ENCODE measurements around the gene CTPS2. TPM values are rescaled to one million over a fixed set of nuclear protein-coding genes. Genes with fewer than 3 reads are reported as not detected.
"Not testable (repeated sequence)": the region's sequence is repeated elsewhere in the genome, so short reads cannot be mapped to it uniquely, and the experiment has no call there.

Gene CTPS2
- total RNA-seq, 2 donors from 2014 or later, result 17.7 to 18.9 TPM

GRCh38 chrX:16719334-16720084, 7.0 kb upstream of the CTPS2 start, which contains the start of gene SYAP1:
Gene SYAP1 (plus strand): TSS chrX:16719612. CDS start chrX:16719725, 113 bp downstream.
- no peaks in the 10 kb centered on the region for H3K9me3 ChIP-seq
- H3K27me3 ChIP-seq, result no peaks in the 10 kb centered on the region
- intact Hi-C loops (cut with DNase I), result loop anchor here (10.0 kb wide), 1 partner anchor 65 kb away; the partner anchor contains the start of gene TXLNG
- TF ChIP-seq, protein P1, sequence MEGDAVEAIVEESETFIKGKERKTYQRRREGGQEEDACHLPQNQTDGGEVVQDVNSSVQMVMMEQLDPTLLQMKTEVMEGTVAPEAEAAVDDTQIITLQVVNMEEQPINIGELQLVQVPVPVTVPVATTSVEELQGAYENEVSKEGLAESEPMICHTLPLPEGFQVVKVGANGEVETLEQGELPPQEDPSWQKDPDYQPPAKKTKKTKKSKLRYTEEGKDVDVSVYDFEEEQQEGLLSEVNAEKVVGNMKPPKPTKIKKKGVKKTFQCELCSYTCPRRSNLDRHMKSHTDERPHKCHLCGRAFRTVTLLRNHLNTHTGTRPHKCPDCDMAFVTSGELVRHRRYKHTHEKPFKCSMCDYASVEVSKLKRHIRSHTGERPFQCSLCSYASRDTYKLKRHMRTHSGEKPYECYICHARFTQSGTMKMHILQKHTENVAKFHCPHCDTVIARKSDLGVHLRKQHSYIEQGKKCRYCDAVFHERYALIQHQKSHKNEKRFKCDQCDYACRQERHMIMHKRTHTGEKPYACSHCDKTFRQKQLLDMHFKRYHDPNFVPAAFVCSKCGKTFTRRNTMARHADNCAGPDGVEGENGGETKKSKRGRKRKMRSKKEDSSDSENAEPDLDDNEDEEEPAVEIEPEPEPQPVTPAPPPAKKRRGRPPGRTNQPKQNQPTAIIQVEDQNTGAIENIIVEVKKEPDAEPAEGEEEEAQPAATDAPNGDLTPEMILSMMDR (IDR thresholded peaks at IDR 0.05), result no peak
- DNase-seq, result peak; percentile 99
- H3K36me3 ChIP-seq, result no peaks in the 10 kb centered on the region
- H3K4me3 ChIP-seq, result peak within 1 kb of the TSS; percentile 82
- H3K27ac ChIP-seq, result peak within 1 kb of the TSS; percentile 95
- no peaks in the 10 kb centered on the region for H3K4me1 ChIP-seq
- H3K9ac ChIP-seq (ENCODE audit: low read depth in 2 of 2, low read length in 2 of 2), result peak within 1 kb of the TSS; percentile 56 to 90

GRCh38 chrX:16718824-16719333, 6.4 kb upstream of the CTPS2 start:
- no peaks in the 10 kb centered on the region for H3K4me1 ChIP-seq
- H3K9me3 ChIP-seq, result no peaks in the 10 kb centered on the region
- peak overlapping the region; percentile 82 for H3K4me3 ChIP-seq
- peak overlapping the region; percentile 38 to 56 for H3K9ac ChIP-seq (ENCODE audit: low read depth in 2 of 2, low read length in 2 of 2)
- DNase-seq, result no peak
- peak overlapping the region; percentile 95 for H3K27ac ChIP-seq
- no peaks in the 10 kb centered on the region for H3K27me3 ChIP-seq
- intact Hi-C loops (cut with DNase I), result no loop called here
- no peaks in the 10 kb centered on the region for H3K36me3 ChIP-seq
- TF ChIP-seq, protein P1 (IDR thresholded peaks at IDR 0.05), result no peak

- H3K9me3 ChIP-seq; H3K27me3 ChIP-seq; H3K27ac ChIP-seq; DNase-seq; intact Hi-C loops (cut with DNase I); H3K36me3 ChIP-seq; H3K4me1 ChIP-seq; H3K4me3 ChIP-seq; H3K9ac ChIP-seq (ENCODE audit: low read depth in 2 of 2, low read length in 2 of 2): not testable (repeated sequence)
Observed at GRCh38 chrX:16716451-16716850, 4.0 kb upstream of the CTPS2 start.

DNA sequence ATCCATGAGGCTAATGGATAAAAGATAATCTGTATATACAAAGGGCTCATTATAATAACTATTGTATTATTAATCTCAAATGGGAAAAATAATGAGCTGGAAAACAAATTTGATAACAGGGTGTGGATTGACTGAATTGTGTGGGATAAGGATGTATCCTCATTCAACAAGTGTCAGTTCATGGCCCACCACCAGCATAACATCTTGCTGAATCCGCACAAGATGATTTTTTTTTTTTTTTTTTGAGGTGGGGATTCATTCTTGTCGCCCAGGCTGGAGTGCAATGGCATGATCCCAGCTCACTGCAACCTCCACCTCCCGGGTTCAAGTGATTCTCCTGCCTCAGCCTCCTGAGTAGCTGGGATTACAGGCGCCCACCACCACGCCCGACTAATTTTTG, 3.2 kb upstream of the CTPS2 start:
- H3K36me3 ChIP-seq; H3K9ac ChIP-seq (ENCODE audit: low read depth in 2 of 2, low read length in 2 of 2); intact Hi-C loops (cut with DNase I); H3K9me3 ChIP-seq; H3K4me3 ChIP-seq; H3K27me3 ChIP-seq; H3K4me1 ChIP-seq; DNase-seq; H3K27ac ChIP-seq: not testable (repeated sequence)

- TF ChIP-seq, protein P1 (IDR thresholded peaks at IDR 0.05), result no peak
- H3K9me3 ChIP-seq, result no peaks in the 10 kb centered on the region
- no peak for DNase-seq
- H3K27me3 ChIP-seq, result peaks cover 10% of the 10 kb centered on the region
- H3K4me3 ChIP-seq, result no peak overlapping the region
- H3K4me1 ChIP-seq, result no peaks in the 10 kb centered on the region
- intact Hi-C loops (cut with DNase I), result no loop called here
- H3K27ac ChIP-seq, result no peak overlapping the region
- no peaks in the 10 kb centered on the region for H3K36me3 ChIP-seq
- H3K9ac ChIP-seq (ENCODE audit: low read depth in 2 of 2, low read length in 2 of 2), result no peak overlapping the region
Observed at GRCh38 chrX:16714504-16714903, 2.0 kb upstream of the CTPS2 start.

DNA sequence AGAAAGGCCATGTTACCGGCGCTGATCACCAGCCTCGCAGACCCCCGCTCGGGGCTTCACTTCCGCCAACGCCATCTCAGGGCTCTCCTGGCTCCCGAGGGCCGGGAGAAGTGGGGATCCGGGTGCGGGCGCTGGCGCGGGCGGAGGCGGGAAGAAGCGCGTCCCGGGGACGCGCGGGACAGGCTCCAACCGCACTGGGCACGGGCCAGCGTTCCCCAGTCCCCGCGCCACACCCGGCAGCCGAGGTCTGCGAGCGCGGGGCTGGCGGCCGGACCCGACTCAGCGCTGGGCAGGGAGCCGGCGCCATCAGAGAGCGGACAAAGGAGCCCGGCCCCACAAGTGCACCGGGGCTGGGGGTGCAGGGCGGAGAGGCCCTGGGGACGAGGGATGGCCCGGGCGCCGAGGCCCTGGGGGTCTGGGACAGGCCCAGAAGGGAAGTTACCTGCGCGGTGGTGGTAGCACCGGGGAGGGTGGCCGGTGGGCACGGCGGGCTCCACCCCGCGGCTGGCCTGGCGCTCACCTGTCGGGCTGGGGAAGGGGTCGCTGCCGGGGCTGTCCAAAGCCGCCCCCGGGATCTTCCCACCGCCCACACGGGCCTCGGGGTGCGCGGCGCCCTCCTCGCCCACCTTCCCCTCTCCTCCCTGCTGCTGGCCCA, 449 bp downstream of the CTPS2 start:
- TF ChIP-seq, protein P1 (IDR thresholded peaks at IDR 0.05), result no peak
- H3K27me3 ChIP-seq, result peaks cover 10% of the 10 kb centered on the region
- peak overlapping the region; percentile 75 to 85 for H3K9ac ChIP-seq (ENCODE audit: low read depth in 2 of 2, low read length in 2 of 2)
- intact Hi-C loops (cut with DNase I), result no loop called here
- no peaks in the 10 kb centered on the region for H3K9me3 ChIP-seq
- peak overlapping the region; percentile 77 for H3K27ac ChIP-seq
- H3K4me3 ChIP-seq, result peak overlapping the region; percentile 65
- no peaks in the 10 kb centered on the region for H3K4me1 ChIP-seq
- no peak for DNase-seq
- H3K36me3 ChIP-seq, result no peaks in the 10 kb centered on the region

Measured in colonic mucosa (tissue), 4 donors.